Measurements from ENCODE around the gene RBM17.

GRCh38 chr10:6069081-6069931, 19.5 kb upstream of the RBM17 start:
- no peak for TF ChIP-seq ZNF274 (IDR thresholded peaks at IDR 0.05; ENCODE audit: low read depth, low read length)
- TF ChIP-seq SUZ12 (IDR thresholded peaks at IDR 0.05; ENCODE audit: extremely low read depth, insufficient read depth, insufficient read length) = no peak

Data from NT2/D1 (cell line).